Measurements from ENCODE around the gene RPL6. TPM values are rescaled to one million over a fixed set of nuclear protein-coding genes. Genes with fewer than 3 reads are reported as not detected.
"Not testable (repeated sequence)": the region's sequence is repeated elsewhere in the genome, so short reads cannot be mapped to it uniquely, and the experiment has no call there.

Gene RPL6
- polyA plus RNA-seq, 1 of the 3 experiments (the other 2 are of a cell fraction) = 2,073 TPM

DNA sequence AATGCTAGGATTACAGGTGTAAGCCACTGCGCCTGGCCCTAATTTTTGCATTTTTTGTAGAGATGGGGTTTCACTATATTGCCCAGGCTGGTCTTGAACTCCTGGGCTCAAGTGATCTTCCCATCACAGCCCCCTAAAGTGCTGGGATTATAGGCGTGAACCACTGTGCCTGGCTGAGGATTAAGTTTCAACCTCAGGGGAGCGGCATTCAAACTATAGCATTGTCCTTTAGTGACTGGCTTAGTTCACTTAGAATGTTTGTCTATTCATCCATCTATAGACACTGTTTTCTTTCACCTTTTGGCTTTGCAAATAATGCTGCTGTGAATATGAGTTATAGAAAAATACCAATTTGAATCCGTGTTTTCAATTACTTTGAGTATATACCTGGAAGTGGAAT lies 34.5 kb upstream of the RPL6 start:
- no peaks in the 10 kb centered on the region for H3K4me1 ChIP-seq (ENCODE audit: control insufficient read depth in 1 of 2, insufficient read depth in 2 of 2, low read depth in 1 of 2, low read length in 1 of 2)
- peaks cover 73% of the 10 kb centered on the region for H3K79me2 ChIP-seq (ENCODE audit: insufficient read depth)
- H2AFZ ChIP-seq (ENCODE audit: low read depth) = no peak overlapping the region
- no peak overlapping the region for H3K9ac ChIP-seq
- H3K9me3 ChIP-seq = no peaks in the 10 kb centered on the region
- H3F3A ChIP-seq (replicated peaks; ENCODE audit: insufficient read depth) = peaks cover 4% of the 10 kb centered on the region
- TF ChIP-seq SMC3 (IDR thresholded peaks at IDR 0.05; ENCODE audit: low read depth, low read length) (no peak), FOXJ3 (CRISPR knock-in tag; IDR thresholded peaks at IDR 0.05) (no peak), USF1 (IDR thresholded peaks at IDR 0.05; ENCODE audit: borderline replicate concordance, low read depth) (no peak), MXI1 (IDR thresholded peaks at IDR 0.05; ENCODE audit: low read depth, low read length) (no peak), TCF12 (IDR thresholded peaks at IDR 0.05) (no peak), ELF1 (IDR thresholded peaks at IDR 0.05) (no peak), TEAD4 (IDR thresholded peaks at IDR 0.05; ENCODE audit: borderline replicate concordance, insufficient read depth) (no peak), RCOR1 (IDR thresholded peaks at IDR 0.05; ENCODE audit: low read length) (no peak), YY1 (IDR thresholded peaks at IDR 0.05; ENCODE audit: low read depth) (no peak), RFX5 (IDR thresholded peaks at IDR 0.05; ENCODE audit: low read length) (no peak), NFIC (IDR thresholded peaks at IDR 0.05; ENCODE audit: borderline replicate concordance) (no peak), USF2 (IDR thresholded peaks at IDR 0.05; ENCODE audit: borderline replicate concordance, low read depth, low read length) (no peak), SIN3A (IDR thresholded peaks at IDR 0.05; ENCODE audit: borderline replicate concordance, low read depth, low read length) (no peak), CHD2 (IDR thresholded peaks at IDR 0.05; ENCODE audit: low read length, partially characterized antibody) (no peak), FOXM1 (IDR thresholded peaks at IDR 0.05; ENCODE audit: low read depth) (no peak)
- TF ChIP-seq, protein P1, sequence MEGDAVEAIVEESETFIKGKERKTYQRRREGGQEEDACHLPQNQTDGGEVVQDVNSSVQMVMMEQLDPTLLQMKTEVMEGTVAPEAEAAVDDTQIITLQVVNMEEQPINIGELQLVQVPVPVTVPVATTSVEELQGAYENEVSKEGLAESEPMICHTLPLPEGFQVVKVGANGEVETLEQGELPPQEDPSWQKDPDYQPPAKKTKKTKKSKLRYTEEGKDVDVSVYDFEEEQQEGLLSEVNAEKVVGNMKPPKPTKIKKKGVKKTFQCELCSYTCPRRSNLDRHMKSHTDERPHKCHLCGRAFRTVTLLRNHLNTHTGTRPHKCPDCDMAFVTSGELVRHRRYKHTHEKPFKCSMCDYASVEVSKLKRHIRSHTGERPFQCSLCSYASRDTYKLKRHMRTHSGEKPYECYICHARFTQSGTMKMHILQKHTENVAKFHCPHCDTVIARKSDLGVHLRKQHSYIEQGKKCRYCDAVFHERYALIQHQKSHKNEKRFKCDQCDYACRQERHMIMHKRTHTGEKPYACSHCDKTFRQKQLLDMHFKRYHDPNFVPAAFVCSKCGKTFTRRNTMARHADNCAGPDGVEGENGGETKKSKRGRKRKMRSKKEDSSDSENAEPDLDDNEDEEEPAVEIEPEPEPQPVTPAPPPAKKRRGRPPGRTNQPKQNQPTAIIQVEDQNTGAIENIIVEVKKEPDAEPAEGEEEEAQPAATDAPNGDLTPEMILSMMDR (IDR thresholded peaks at IDR 0.05) = no peak
- TF ChIP-seq, protein P2, sequence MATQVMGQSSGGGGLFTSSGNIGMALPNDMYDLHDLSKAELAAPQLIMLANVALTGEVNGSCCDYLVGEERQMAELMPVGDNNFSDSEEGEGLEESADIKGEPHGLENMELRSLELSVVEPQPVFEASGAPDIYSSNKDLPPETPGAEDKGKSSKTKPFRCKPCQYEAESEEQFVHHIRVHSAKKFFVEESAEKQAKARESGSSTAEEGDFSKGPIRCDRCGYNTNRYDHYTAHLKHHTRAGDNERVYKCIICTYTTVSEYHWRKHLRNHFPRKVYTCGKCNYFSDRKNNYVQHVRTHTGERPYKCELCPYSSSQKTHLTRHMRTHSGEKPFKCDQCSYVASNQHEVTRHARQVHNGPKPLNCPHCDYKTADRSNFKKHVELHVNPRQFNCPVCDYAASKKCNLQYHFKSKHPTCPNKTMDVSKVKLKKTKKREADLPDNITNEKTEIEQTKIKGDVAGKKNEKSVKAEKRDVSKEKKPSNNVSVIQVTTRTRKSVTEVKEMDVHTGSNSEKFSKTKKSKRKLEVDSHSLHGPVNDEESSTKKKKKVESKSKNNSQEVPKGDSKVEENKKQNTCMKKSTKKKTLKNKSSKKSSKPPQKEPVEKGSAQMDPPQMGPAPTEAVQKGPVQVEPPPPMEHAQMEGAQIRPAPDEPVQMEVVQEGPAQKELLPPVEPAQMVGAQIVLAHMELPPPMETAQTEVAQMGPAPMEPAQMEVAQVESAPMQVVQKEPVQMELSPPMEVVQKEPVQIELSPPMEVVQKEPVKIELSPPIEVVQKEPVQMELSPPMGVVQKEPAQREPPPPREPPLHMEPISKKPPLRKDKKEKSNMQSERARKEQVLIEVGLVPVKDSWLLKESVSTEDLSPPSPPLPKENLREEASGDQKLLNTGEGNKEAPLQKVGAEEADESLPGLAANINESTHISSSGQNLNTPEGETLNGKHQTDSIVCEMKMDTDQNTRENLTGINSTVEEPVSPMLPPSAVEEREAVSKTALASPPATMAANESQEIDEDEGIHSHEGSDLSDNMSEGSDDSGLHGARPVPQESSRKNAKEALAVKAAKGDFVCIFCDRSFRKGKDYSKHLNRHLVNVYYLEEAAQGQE (IDR thresholded peaks at IDR 0.05; ENCODE audit: low read depth, low read length) = no peak
- TF ChIP-seq, protein P3, sequence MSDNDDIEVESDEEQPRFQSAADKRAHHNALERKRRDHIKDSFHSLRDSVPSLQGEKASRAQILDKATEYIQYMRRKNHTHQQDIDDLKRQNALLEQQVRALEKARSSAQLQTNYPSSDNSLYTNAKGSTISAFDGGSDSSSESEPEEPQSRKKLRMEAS (IDR thresholded peaks at IDR 0.05; ENCODE audit: low read depth) = no peak
- no peak overlapping the region for H3K4me3 ChIP-seq (ENCODE audit: low read depth in 2 of 2, low read length in 1 of 2)
- WGBS (ENCODE audit: low lambda C conversion rate) = 98% methylated on average over 4 of the region's 4 CpGs
- H3K36me3 ChIP-seq (replicated peaks in 1 of 2; ENCODE audit: control insufficient read depth in 1 of 2, insufficient read depth in 2 of 2, low read length in 1 of 2) = peaks cover 3 to 22% of the 10 kb centered on the region in 2 experiments
- no peak for DNase-seq
- ChIA-PET POLR2A (no interaction called here), CTCF (no interaction called here)
- no peak overlapping the region for H3K27ac ChIP-seq (ENCODE audit: low read depth in 2 of 2, low read length in 1 of 2)
- peaks cover 35% of the 10 kb centered on the region for H4K20me1 ChIP-seq (ENCODE audit: insufficient read depth)
- no peaks in the 10 kb centered on the region for H3K9me2 ChIP-seq
- H3K4me2 ChIP-seq = no peak overlapping the region
- no peaks in the 10 kb centered on the region for H3K27me3 ChIP-seq (ENCODE audit: insufficient read depth)

GRCh38 chr12:112440653-112441052 lies 31.2 kb upstream of the RPL6 start:
- H3K4me1 ChIP-seq (ENCODE audit: control insufficient read depth in 1 of 2, insufficient read depth in 2 of 2, low read depth in 1 of 2, low read length in 1 of 2); H3K27me3 ChIP-seq (ENCODE audit: insufficient read depth); H3K36me3 ChIP-seq (replicated peaks in 1 of 2; ENCODE audit: control insufficient read depth in 1 of 2, insufficient read depth in 2 of 2, low read length in 1 of 2); H3K9me2 ChIP-seq; DNase-seq; H3K4me3 ChIP-seq (ENCODE audit: low read depth in 2 of 2, low read length in 1 of 2); H3K4me2 ChIP-seq; H3F3A ChIP-seq (replicated peaks; ENCODE audit: insufficient read depth); H3K9me3 ChIP-seq; H2AFZ ChIP-seq (ENCODE audit: low read depth); POLR2A ChIA-PET; H3K9ac ChIP-seq; H3K27ac ChIP-seq (ENCODE audit: low read depth in 2 of 2, low read length in 1 of 2): not testable (repeated sequence)
- H4K20me1 ChIP-seq (ENCODE audit: insufficient read depth) = peaks cover 66% of the 10 kb centered on the region
- 94% methylated on average over 9 of the region's 9 CpGs for WGBS (ENCODE audit: low lambda C conversion rate)
- peaks cover 98% of the 10 kb centered on the region for H3K79me2 ChIP-seq (ENCODE audit: insufficient read depth)
- CTCF ChIA-PET = interaction anchor here (4.0 kb wide), 1 partner anchor 9 kb away, joined by 18 read pairs; no protein-coding TSS in a partner anchor
